DMS79 (cell line): ENCODE results near the gene PZP.

ENCODE experiments used
- DNase-seq: peaks from one replicate; lab custom pipeline; 2025; lab: John Stamatoyannopoulos, UW

The PZP gene

GRCh38 chr12:9104087-9104486, 104.1 kb downstream of the PZP start:
- no peak for DNase-seq

- no peak for DNase-seq
Measured at GRCh38 chr12:9103050-9103849, 104.9 kb downstream of the PZP start.

- no peak for DNase-seq
Measured at GRCh38 chr12:9101018-9101687, 107.0 kb downstream of the PZP start.

GRCh38 chr12:9099552-9100190, 108.5 kb downstream of the PZP start:
- DNase-seq, result no peak
